Neuron (in vitro differentiated cells): ENCODE results near the gene TACR3.
"Not testable (repeated sequence)": the region's sequence is repeated elsewhere in the genome, so short reads cannot be mapped to it uniquely, and the experiment has no call there.

Experiments
- H2AFZ ChIP-seq: one replicate; pipeline ENCODE4 v1.6.1; 2013; ENCODE audit warnings: low read depth, mild to moderate bottlenecking, inconsistent platforms, low read length, moderate library complexity
- H3K27me3 ChIP-seq: one replicate; pipeline ENCODE4 v1.6.1; 2013; ENCODE audit warnings: low read length; ENCODE audit not compliant: insufficient read depth
- H3K36me3 ChIP-seq: one replicate; pipeline ENCODE4 v1.6.1; 2013; ENCODE audit warnings: low read length; ENCODE audit not compliant: insufficient read depth
- H3K4me1 ChIP-seq: one replicate; pipeline ENCODE4 v1.6.1; 2013; ENCODE audit warnings: low read length; ENCODE audit not compliant: insufficient read depth
- H3K4me3 ChIP-seq: 2 replicates; pipeline ENCODE4 v1.5.1; 2013; ENCODE audit warnings: mild to moderate bottlenecking, low read length, moderate library complexity
- H3K9me3 ChIP-seq: one replicate; pipeline ENCODE4 v1.6.1; 2013; ENCODE audit warnings: low read length

The TACR3 gene

GRCh38 chr4:103648541-103648940 lies 71.2 kb downstream of the TACR3 start:
- Histone ChIP-seq H2AFZ (no peak overlapping the region), H3K9me3 (no peaks in the 10 kb centered on the region), H3K36me3 (no peaks in the 10 kb centered on the region), H3K4me1 (no peaks in the 10 kb centered on the region), H3K27me3 (no peaks in the 10 kb centered on the region), H3K4me3 (no peak overlapping the region)

DNA sequence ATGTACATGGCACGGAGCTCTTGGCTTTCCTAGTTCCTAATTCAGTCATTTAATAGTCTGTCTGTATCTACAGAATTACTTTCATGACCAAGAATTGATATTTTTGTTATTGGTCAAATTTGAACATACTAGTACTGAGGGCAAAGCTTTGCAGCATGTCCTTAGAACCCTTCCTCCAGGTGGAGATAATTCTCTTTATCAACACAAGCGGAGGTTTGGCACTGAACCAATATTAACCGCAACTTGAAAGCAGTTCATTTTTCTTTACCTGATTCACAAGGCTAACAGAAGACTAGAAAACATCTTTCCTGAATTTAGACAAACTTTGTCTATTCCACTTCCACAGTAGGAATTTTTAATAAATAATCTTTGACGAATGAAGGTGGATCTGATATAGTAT lies 73.8 kb downstream of the TACR3 start:
- no peaks in the 10 kb centered on the region for H3K4me1 ChIP-seq
- H3K9me3 ChIP-seq: no peaks in the 10 kb centered on the region
- no peaks in the 10 kb centered on the region for H3K36me3 ChIP-seq
- H3K27me3 ChIP-seq: no peaks in the 10 kb centered on the region
- H3K4me3 ChIP-seq: no peak overlapping the region
- H2AFZ ChIP-seq: no peak overlapping the region

DNA sequence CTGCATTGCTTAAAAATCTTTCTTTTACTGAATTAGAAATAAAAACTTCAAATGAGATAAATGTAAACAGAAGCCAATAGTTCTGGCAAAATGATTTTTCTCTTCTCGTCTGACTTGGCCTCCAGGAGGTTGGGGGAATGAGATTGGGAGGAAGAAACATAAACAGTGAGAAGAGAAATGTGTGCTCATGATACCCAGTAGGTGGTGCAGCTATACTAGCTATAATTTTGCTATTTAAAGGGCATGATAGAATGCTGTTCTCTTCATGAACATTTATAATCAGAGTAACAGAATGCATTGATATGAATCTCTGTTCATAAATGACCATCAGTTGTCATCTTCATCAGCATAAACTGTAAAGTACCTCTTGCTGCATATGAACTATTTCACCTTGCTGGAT lies 85.5 kb downstream of the TACR3 start:
- H3K4me1 ChIP-seq: no peaks in the 10 kb centered on the region
- H3K27me3 ChIP-seq: no peaks in the 10 kb centered on the region
- H3K4me3 ChIP-seq: no peak overlapping the region
- no peaks in the 10 kb centered on the region for H3K36me3 ChIP-seq
- no peaks in the 10 kb centered on the region for H3K9me3 ChIP-seq
- H2AFZ ChIP-seq: peak overlapping the region; percentile 54

- Histone ChIP-seq H2AFZ (no peak overlapping the region), H3K4me3 (no peak overlapping the region), H3K4me1 (no peaks in the 10 kb centered on the region), H3K36me3 (no peaks in the 10 kb centered on the region), H3K9me3 (no peaks in the 10 kb centered on the region), H3K27me3 (no peaks in the 10 kb centered on the region)
Measured at GRCh38 chr4:103626296-103626695, 93.5 kb downstream of the TACR3 start.

- no peaks in the 10 kb centered on the region for H3K27me3 ChIP-seq
- no peaks in the 10 kb centered on the region for H3K4me1 ChIP-seq
- H2AFZ ChIP-seq: no peak overlapping the region
- no peak overlapping the region for H3K4me3 ChIP-seq
- H3K9me3 ChIP-seq: no peaks in the 10 kb centered on the region
- H3K36me3 ChIP-seq: no peaks in the 10 kb centered on the region
Measured at GRCh38 chr4:103591841-103592240, 127.9 kb downstream of the TACR3 start.

DNA sequence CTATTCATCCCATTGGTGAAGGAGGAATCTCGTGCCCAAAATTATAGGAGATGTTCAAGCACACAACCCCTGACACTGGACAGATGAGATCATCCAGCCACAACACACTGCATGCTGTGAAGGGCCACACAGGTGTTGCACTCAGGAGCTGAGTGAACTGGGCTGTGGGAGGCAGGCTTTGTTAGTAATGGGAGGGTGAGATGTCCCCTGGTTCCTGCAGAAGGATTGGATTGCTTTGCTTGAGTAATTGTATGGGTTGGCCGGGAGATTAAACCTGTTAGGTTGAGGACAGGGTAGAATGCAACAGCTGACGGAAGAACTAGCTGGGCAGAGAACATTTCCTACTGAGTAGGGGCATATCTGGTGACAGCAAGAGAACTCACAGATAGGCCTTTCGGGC lies 152.2 kb downstream of the TACR3 start:
- Histone ChIP-seq H3K27me3 (no peaks in the 10 kb centered on the region), H3K9me3 (no peaks in the 10 kb centered on the region), H3K4me3 (no peak overlapping the region), H2AFZ (no peak overlapping the region), H3K36me3 (no peaks in the 10 kb centered on the region), H3K4me1 (peaks cover 5% of the 10 kb centered on the region)

DNA sequence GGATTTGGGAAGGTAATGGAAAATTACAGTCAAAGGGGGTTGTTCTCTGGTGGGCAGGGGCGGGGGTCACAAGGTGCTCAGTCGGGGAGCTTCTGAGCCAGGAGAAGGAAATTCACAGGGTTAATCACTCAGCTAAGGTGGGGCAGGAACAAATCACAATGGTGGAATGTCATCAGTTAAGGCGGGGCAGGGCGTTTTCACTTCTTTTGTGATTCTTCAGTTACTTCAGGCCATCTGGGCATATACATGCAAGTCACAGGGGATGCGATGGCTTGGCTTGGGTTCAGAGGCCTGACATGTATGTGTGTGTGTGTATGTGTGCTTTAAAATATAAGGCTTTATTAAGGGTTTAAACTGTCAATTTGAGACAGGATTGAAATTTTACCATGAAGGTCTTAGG lies 160.6 kb downstream of the TACR3 start:
- not testable (repeated sequence) for H3K4me1 ChIP-seq, H3K4me3 ChIP-seq, H3K36me3 ChIP-seq, H2AFZ ChIP-seq, H3K9me3 ChIP-seq, H3K27me3 ChIP-seq
